Forelimb muscle (tissue), 1 donor: Measurements from ENCODE around the gene SLC2A6. TPM values are rescaled to one million over a fixed set of nuclear protein-coding genes. Genes with fewer than 3 reads are reported as not detected.
"Not testable (repeated sequence)": the region's sequence is repeated elsewhere in the genome, so short reads cannot be mapped to it uniquely, and the experiment has no call there.

Experiments
- DNase-seq: peaks from one replicate; pipeline ENCODE4 v3.0.0-alpha.2; 2013; ENCODE audit warnings: low read depth
- polyA plus RNA-seq: library from polyadenylated mRNA; unstranded; fragments of 120-200 nt; gene quantifications from one replicate; pipeline ENCODE4 v1.2.1, GENCODE V29; 2013; ENCODE audit not compliant: insufficient read length

The SLC2A6 gene
- polyA plus RNA-seq, 1 donor = 1.2 TPM

- DNase-seq = no peak
These were observed 15.6 kb downstream of the SLC2A6 start for GRCh38 chr9:133463234-133463863.

- DNase-seq = no peak
These were observed 16.9 kb downstream of the SLC2A6 start for GRCh38 chr9:133461975-133462374.

DNA sequence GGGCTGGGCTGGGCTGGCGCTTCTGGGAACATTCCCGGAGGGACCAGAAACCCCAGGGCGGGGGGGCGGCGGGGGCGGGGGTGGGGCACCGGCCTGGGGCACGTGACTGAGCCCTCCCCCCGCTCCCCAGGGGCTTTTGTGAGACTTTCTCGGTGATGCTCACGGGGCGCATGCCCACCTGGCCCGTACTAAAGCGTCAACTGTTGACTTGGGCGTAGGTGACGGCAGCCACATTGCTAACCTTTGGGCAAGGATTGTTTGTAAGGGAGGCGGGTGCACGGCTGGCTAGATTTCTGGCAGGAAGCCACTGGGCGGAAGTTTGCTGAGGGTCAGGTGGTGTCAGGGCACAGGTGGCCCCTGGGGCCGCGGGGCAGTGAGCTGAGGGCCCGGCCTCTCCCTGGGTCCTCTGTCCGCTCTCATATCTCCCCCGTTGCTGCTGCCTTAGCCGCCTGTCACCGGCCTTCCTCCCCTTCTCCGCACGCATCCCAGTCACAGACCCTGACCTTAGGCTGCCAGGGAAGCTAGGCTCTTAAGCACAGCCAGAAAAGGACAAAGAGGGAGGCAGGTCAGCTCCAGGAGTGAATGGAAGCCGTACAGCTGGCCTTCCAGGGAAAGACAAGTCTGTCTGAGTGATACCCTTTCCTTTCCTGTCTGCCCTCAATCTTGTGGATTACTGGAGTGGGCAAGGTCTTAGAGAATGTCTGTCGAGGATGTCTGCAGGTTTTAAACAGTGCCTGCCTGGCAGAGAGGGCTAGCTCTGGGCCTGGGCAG lies 18.3 kb downstream of the SLC2A6 start:
- no peak for DNase-seq

- DNase-seq = peak; percentile 67
These were observed 19.2 kb downstream of the SLC2A6 start, which contains the start of gene CACFD1 for GRCh38 chr9:133459476-133460404. CACFD1 (plus strand) TSS chr9:133459978; CDS start chr9:133460067, 89 bp downstream.

DNA sequence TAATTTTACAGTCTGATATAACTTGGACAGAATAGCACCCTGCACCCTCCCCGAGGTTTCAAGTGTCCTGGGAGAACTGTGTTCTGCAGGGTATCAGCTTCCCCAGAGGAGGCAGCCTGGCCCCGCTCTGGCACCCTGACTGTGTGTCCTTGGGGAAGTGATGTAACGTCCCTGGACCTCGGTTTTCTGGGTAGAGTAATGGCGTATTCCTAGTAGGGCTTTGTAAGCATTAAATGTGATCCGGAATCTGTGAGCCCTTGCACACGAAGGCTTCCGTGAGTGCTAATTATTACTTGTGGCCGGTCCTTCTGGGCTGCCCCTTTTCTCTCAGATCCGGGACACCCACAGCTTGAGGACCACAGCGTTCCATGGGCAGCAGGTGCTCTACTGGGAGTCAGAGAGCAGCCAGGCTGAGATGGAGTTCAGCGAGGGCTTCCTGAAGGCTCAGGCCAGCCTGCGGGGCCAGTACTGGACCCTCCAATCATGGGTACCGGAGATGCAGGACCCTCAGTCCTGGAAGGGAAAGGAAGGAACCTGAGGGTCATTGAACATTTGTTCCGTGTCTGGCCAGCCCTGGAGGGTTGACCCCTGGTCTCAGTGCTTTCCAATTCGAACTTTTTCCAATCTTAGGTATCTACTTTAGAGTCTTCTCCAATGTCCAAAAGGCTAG lies 20.1 kb downstream of the SLC2A6 start:
- DNase-seq = no peak

GRCh38 chr9:133457748-133458147 lies 21.2 kb downstream of the SLC2A6 start:
- DNase-seq = no peak

- no peak for DNase-seq
These were observed 21.7 kb downstream of the SLC2A6 start for GRCh38 chr9:133457233-133457632.

DNA sequence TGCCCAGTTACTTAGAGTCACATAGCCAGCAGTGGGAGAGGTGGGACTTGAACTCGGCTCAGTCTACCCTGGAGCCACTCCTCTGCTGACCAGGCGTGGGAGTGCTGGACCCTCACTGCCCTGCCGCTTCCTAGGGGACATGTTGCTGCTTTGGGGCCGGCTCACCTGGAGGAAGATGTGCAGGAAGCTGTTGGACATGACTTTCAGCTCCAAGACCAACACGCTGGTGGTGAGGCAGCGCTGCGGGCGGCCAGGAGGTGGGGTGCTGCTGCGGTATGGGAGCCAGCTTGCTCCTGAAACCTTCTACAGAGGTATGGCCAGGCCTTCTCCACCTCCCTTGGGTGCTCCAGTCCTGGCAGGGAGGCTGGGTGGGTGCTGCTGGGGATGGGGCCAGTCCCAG lies 22.5 kb downstream of the SLC2A6 start:
- no peak for DNase-seq

DNA sequence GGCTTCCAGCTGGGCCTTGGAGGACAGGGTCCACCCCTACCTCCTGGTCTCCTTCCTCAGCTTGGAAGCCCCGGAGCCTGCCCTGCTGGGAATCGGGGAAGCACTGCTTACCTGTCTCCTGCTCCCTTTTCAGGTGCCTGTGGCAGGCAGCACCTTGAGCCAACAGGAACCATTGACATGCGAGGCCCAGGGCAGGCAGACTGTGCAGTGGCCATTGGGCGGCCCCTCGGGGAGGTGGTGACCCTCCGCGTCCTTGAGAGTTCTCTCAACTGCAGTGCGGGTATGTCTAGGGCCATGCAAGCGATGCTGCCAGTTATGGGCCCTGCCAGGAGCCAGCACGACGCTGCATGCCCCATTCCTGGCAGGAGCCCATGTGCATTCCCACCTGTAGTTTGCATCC lies 23.0 kb downstream of the SLC2A6 start:
- no peak for DNase-seq

DNA sequence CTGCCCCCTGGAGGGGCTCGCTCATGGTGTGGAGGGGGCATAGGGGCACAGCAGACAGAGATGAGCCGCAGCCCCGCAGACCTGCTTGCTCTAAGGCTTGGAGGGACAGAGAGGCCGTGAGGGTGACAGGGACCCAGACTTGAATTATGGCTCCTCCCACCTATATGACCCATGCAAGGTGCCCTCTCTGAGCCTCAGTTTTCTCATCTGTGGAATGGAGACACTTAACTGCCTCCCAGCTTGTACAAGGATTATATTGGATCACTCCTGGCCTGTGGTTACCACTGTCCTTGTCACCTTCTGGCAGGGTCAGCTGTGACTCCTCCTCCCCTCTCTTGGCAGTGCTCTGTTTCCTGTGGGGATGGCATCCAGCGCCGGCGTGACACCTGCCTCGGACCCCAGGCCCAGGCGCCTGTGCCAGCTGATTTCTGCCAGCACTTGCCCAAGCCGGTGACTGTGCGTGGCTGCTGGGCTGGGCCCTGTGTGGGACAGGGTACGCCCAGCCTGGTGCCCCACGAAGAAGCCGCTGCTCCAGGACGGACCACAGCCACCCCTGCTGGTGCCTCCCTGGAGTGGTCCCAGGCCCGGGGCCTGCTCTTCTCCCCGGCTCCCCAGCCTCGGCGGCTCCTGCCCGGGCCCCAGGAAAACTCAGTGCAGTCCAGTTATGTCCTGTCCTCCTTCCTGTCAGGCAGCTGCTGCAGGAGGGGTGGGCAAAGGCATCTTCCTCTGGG lies 23.8 kb downstream of the SLC2A6 start:
- no peak for DNase-seq

DNA sequence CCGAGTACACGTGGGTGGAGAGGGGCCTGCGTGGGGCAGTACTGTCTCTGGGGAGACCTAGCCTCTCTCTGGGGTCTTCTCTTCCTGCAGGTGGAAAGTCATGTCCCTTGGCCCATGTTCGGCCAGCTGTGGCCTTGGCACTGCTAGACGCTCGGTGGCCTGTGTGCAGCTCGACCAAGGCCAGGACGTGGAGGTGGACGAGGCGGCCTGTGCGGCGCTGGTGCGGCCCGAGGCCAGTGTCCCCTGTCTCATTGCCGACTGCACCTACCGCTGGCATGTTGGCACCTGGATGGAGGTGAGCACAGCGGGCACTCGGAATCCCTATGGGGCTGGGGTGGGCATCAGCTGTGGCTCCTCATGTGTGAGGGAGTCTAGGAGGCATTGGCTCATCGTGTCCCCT lies 24.6 kb downstream of the SLC2A6 start:
- DNase-seq = no peak

DNA sequence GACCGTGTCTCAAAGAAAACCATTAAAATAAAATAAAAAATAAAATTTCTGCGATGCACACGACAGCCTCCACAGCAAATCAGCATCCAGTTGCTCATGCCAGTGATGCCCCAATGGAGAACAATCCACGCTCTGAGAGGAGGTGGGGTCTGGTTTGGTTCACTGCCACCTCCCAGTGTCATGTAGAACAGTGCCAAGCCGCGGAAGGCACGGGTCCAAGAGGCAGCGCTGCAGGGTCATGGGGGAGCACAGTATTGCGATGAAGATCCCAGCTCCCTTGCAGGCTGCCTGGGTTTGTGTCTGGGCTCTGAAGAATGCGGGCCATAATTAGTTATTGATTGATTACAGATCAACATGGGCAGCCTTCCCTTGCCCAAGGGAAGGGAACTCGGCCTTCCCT lies 25.2 kb downstream of the SLC2A6 start:
- DNase-seq = no peak

DNA sequence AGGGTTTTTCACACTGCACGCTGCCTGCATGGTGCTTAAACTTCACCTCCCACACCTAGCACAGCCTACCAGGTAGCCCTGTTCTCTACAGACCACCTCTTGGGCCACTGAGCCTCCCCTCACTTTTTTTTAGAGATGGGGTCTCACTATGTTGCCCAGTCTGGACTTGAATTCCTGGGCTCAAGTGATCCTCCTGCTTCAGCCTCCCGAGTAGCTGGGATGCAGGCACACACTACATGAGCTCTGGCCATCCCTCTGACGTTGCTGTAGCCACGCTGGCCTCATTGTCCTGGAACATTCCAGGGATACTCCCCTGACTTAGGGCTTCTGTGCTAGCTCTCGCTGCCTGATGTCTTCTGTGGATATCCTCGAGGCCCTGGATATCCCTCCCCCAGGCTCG lies 26.3 kb downstream of the SLC2A6 start:
- no peak for DNase-seq

GRCh38 chr9:133451865-133452264 lies 27.0 kb downstream of the SLC2A6 start:
- DNase-seq = not testable (repeated sequence)

- no peak for DNase-seq
These were observed 29.1 kb downstream of the SLC2A6 start for GRCh38 chr9:133449760-133450159.

- no peak for DNase-seq
These were observed 30.4 kb downstream of the SLC2A6 start for GRCh38 chr9:133448487-133448972.

GRCh38 chr9:133445293-133445969 lies 33.5 kb downstream of the SLC2A6 start:
- DNase-seq = no peak

DNA sequence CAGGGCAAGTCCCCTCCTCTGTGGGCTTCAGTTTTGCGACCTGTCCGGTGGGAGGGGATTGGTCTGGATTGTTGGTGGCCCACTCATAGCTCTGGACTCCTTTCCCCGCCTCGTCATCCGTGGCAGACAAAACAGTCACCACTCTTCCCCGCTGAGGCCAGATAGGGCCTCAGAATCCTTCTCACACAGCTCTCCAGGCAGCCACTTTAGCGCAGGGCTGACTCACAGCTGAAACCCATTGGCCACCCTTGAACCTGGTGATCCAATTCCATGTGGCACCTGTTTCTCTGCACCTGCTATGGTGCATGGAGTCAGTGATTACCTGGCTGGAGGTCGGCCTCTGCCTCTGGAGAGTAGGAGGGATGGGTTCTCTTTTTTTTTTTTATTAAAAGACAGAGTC lies 34.9 kb downstream of the SLC2A6 start:
- no peak for DNase-seq

DNA sequence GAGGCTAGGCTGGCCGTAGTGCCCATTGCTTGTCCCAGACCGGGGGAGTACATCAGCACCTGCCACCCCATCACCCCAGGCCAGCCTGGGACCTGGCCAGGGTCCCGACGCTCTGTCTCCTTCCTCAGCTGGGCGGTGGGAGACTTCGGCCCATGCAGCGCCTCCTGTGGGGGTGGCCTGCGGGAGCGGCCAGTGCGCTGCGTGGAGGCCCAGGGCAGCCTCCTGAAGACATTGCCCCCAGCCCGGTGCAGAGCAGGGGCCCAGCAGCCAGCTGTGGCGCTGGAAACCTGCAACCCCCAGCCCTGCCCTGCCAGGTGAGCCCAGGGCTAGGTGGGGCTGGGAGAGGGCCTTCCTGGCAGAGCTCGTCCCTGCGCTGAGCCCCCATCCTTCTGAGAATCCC lies 35.7 kb downstream of the SLC2A6 start:
- DNase-seq = no peak

GRCh38 chr9:133441571-133441970 lies 37.3 kb downstream of the SLC2A6 start:
- DNase-seq = no peak
